GM19463 (cell line): Measurements from ENCODE around the gene COG1.
"Not testable (repeated sequence)": the region's sequence is repeated elsewhere in the genome, so short reads cannot be mapped to it uniquely, and the experiment has no call there.

Source experiments
- ATAC-seq: cut with Tn5 transposase; IDR thresholded peaks from one replicate; pipeline ENCODE4 v1.9.1; 2021; ENCODE audit warnings: mild to moderate bottlenecking, moderate library complexity; ENCODE audit not compliant: unreplicated experiment

The COG1 gene

GRCh38 chr17:73192894-73193701 is at the start of gene COG1:
COG1 (plus strand) TSS chr17:73193055; CDS start chr17:73193070, 15 bp downstream.
- ATAC-seq, result peak; percentile 77

DNA sequence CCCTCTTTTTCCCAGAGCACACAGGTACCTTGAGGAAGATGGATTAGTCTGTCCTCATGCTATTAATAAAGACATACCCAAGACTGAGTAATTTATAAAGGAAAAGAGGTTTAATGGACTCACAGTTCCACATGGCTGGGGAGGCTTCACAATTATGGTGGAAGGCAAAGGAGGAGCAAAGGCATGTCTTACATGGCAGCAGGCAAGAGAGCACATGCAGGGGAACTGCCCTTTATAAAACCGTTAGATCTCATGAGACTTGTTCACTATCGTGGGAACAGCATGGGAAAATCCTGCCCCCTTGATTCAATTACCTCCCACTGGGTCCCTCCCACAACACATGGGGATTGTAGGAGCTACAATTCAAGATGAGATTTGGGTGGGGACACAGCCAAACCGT is 48.6 kb upstream of the COG1 start:
- not testable (repeated sequence) for ATAC-seq

- ATAC-seq, result no peak
These were observed 47.2 kb upstream of the COG1 start for GRCh38 chr17:73145641-73146040.

DNA sequence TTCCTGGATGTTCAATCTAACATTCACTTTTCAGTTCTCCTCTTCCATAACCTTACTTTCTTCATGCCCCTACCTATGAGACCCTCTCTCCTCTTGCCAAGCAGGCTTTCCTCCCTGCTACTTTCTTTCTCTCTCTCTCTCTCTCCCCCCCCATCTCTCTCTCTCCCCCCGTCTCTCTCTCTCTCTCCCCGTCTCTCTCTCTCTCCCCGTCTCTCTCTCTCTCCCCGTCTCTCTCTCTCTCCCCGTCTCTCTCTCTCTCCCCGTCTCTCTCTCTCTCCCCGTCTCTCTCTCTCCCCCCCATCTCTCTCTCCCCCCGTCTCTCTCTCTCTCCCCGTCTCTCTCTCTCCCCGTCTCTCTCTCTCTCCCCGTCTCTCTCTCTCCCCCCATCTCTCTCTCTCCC is 45.1 kb upstream of the COG1 start:
- ATAC-seq, result not testable (repeated sequence)

GRCh38 chr17:73148540-73149334 is 44.1 kb upstream of the COG1 start:
- ATAC-seq, result no peak

GRCh38 chr17:73150622-73151300 is 42.1 kb upstream of the COG1 start:
- ATAC-seq, result not testable (repeated sequence)

- no peak for ATAC-seq
These were observed 40.8 kb upstream of the COG1 start for GRCh38 chr17:73151916-73152632.

- no peak for ATAC-seq
These were observed 37.3 kb upstream of the COG1 start for GRCh38 chr17:73155410-73156165.

DNA sequence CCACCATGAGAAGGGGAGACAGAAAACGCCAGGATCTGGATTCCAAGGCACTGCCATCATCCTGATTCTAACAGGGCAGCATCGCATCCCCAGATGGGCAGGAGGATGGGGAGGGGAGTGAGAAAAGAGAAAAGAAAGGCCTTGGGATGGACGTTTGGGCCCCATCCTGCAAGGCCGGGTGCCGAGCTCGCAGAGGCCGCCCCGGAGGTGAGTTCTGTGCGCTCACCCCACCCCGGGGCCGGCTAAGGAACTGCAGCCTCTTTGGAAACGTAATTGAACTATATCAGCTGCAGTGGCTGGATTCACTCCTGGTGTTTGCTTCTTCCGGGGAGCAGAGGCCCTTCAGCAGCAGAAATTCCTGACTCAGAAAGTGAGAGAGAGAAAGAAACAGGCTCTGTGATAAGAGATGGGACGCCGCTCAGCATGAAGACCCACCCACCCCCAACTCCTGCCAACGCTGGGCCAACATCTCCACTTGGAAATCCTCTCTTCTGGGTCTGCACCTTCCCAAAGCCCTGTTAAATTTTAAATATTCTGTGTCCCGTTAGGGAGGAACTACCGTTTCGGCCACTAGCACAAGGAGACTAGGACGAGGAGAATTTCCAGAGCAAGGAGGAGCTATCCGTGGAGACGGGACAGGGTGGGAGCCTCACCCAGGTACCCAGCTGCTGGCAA is 36.6 kb upstream of the COG1 start:
- ATAC-seq, result peak; percentile 71

- ATAC-seq, result peak; percentile 47
These were observed 35.9 kb upstream of the COG1 start for GRCh38 chr17:73156887-73157520.

GRCh38 chr17:73157521-73157890 is 35.3 kb upstream of the COG1 start:
- ATAC-seq, result no peak

DNA sequence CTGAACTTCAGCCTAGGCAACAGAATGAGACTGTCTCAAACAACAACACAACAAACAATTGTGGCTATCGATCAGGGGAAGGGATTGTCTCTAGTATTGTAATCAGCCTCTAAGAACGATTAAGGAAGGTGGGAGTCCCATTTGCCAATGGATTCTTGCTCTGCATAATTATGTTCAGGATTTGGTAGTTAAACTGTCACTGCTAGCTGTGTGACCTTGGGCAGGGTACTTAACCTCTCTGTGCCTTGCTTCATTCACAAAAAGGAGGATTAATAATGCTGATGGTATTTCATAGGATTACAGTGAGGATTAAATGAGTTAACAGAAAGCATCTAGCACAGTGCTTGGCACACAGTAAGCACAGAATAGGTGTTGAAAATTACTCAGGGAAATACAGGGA is 34.7 kb upstream of the COG1 start:
- no peak for ATAC-seq

DNA sequence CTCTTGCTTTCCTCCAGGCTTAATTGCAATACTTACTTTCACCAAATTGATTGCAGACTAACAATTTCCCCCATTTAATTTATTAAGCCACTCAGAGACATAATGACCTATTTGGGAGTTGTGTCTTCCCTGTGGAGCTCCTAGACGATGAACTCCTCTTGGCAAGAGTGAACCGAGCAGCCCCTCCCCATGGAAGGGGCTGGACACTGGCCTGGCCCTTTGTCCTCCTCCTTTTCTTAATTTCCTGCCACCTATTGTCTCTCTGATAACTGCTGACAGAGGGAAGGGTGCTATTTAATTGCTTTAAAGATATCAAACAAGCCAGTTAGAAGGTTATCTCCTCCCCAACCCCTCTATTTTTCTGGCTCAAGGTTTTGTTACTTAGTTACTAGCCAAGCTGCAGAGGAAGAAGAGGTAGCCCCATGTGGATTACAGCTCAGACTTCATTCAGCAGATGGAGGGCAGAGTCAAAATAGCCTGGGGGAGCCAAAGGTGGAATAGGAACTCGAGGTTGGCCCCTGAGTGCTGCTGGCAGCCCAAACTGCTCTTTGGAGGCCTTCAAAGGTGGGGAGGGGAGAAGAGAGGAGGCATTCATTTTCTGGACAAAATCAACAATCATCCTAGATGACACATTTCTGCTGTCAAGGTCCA is 31.8 kb upstream of the COG1 start:
- no peak for ATAC-seq

DNA sequence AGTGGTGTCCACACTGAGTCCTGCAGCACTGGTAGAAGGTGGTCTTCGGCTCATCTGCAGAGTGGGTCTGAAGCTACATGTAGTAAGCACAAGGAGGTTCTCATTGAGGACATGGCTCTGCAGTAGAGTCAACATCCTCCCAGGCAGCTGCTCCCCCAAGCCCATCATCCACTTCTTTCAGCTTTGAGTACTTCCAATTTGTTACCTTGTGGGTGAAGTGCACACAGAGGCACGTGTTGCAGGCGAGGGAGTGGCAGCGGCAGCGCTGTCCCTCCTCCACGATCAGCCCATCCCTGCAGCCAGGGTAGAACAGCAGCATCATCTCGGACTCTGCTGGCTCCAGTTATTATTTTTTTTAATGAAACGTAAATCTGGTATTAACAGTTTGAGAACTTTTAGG is 29.8 kb upstream of the COG1 start:
- no peak for ATAC-seq

DNA sequence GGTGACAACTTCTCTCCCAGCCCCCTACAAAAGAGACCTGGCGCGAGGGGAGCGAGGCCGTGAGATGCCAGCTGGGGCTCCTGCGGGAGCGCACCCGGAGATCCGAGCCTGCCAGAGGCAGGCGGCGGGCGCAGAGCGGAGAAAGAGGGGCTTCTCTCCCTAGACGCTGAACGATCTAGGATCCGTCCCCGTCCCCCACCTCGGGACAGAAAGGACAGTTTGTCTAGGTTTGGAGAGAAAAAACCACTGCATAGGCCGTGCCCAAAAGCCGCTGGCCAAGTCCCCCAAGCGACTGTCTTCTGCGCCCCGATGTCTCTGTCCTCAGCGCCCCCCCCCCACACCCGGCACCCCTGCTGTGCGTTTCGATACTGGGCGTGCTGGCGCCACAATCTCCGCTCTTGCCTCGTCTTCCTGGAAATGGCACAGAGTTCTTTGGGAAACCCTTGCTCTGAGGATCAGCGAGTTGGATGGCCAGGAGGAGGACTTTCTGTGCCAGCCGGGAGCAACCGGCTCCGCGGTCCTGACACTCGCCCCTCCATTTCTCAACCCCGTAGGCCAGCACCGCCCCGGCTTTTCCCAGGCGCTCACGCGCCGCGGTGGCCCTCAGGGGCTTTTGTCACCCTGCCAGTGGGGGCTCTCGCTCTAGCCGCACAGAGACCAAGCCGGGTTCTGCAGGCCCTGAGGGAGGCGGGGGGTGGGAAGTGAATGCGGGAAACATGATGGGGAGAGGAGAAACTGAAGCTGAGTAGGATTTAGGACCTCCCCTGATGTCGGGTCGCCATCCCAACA is 27.0 kb upstream of the COG1 start:
- no peak for ATAC-seq

DNA sequence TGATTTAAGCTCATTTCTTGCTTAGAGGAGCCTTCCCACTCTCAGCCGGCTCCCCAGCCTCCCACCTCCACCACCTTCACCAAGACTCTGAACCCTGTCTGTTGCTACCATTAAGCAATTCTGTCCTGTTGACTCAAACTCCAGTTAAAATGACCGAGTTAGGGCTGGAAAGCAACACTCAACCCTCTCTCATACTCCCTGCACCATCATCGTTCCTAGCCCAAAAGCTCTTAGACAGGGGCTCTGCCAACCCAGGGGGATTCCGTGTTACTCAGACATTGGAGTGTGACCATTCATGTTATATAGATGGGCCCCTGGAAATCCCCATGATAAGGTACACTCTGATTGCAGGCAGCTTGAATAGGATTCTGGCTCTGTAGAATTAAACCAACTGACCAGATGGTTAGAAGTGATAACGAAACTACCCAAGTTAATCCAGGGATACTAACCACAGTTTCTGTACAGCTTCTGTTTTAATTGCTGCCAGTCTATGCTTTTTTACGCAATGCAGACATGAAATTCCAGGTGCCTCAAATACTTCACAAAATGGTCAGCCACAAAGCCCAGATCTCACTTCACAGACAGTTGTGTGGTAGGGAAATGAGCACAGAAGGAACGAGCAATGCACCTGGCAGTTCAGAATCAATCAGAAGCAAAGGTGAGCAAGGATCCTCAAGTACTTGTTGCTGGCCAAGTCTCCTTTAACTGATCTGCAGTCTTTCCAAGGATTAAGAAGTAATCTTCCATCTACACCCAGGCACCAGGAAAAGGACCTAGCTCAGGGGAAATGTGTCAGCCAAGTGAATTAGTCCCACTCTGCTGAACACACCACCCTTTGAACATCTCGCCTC is 25.9 kb upstream of the COG1 start:
- ATAC-seq, result peak; percentile 50

- no peak for ATAC-seq
These were observed 24.2 kb upstream of the COG1 start for GRCh38 chr17:73168667-73169066.
